Panc1 (cell line): ENCODE data around the gene TBX18. TPM values are rescaled to one million over a fixed set of nuclear protein-coding genes. Genes with fewer than 3 reads are reported as not detected.

ENCODE experiments used
- ATAC-seq: fragments of 200-7000 bp; cut with Tn5 transposase; 2 replicates; pipeline ENCODE4 v1.9.1; 2020; ENCODE audit warnings: mild to moderate bottlenecking, moderate library complexity
- BruUV-seq: library from RNA; stranded (reverse); fragments of 400-500 nt; replicated peaks from 2 replicates; lab custom pipeline; 2021; lab: Mats Ljungman, UMichigan
- CTCF ChIA-PET: fragments of 300-600 bp; sonication (Branson Sonifier 250); formaldehyde crosslinking; loops from one replicate; lab custom pipeline; 2022; ENCODE audit warnings: antibody characterized with exemption; lab: Charles Lee
- POLR2A ChIA-PET: fragments of 300-600 bp; sonication (Branson Sonifier 250); formaldehyde crosslinking; loops from one replicate; lab custom pipeline; 2022; ENCODE audit warnings: antibody characterized with exemption; lab: Charles Lee
- DNase-seq: peaks from one replicate; pipeline ENCODE4 v3.0.0-alpha.2; 2010; ENCODE audit warnings: low read depth, low spot score
- H3K27ac ChIP-seq: 2 replicates; pipeline ENCODE4 v1.5.1; 2011; ENCODE audit warnings: mild to moderate bottlenecking, low read length, inconsistent platforms
- H3K27me3 ChIP-seq: fragments of 200-500 bp; sonication (Bioruptor generic); 2 replicates; pipeline ENCODE4 v1.6.0; 2014; ENCODE audit warnings: low read length, inconsistent platforms; ENCODE audit not compliant: control insufficient read depth, insufficient read depth
- H3K36me3 ChIP-seq: fragments of 200-500 bp; sonication (Bioruptor generic); 2 replicates; pipeline ENCODE4 v1.5.1; 2014; ENCODE audit warnings: inconsistent platforms, mild to moderate bottlenecking, low read length, moderate library complexity; ENCODE audit not compliant: control insufficient read depth, insufficient read depth
- H3K4me1 ChIP-seq: 2 replicates; pipeline ENCODE4 v1.5.1; 2011; ENCODE audit warnings: inconsistent platforms, mild to moderate bottlenecking, low read length, moderate library complexity; ENCODE audit not compliant: control insufficient read depth, insufficient read depth
- H3K4me3 ChIP-seq, 2 experiments: 2 replicates each; pipeline ENCODE4 v1.5.1; 2011 to 2012; ENCODE audit warnings: low read depth in 2 of 2, low read length in 2 of 2, mild to moderate bottlenecking in 2 of 2, inconsistent platforms in 1 of 2, moderate library complexity in 1 of 2
- H3K9me3 ChIP-seq: fragments of 200-500 bp; sonication (Bioruptor generic); 2 replicates; pipeline ENCODE4 v1.5.1; 2014; ENCODE audit warnings: low read depth, mild to moderate bottlenecking, inconsistent platforms, low read length, moderate library complexity; ENCODE audit not compliant: control insufficient read depth, insufficient read depth
- CTCF ChIP-seq: fragments of 450-650 bp; IDR thresholded peaks from 2 replicates; pipeline ENCODE4 v1.5.1; 2017; ENCODE audit warnings: mild to moderate bottlenecking
- POLR2AphosphoS5 ChIP-seq: IDR thresholded peaks from 2 replicates; pipeline ENCODE4 v1.6.1; 2012; ENCODE audit warnings: mild to moderate bottlenecking, low read depth, low read length, moderate library complexity
- REST ChIP-seq, 2 experiments: IDR thresholded peaks; 2 replicates each; pipeline ENCODE4 v1.6.1; 2011 to 2012; ENCODE audit warnings: low read depth in 2 of 2, control low read depth in 1 of 2, low read length in 1 of 2, mild to moderate bottlenecking in 1 of 2, moderate library complexity in 1 of 2; ENCODE audit not compliant: insufficient read depth in 1 of 2
- SIN3A ChIP-seq: IDR thresholded peaks from 2 replicates; pipeline ENCODE4 v1.6.1; 2012; ENCODE audit warnings: low read depth, mild to moderate bottlenecking, low read length, moderate library complexity, borderline replicate concordance; ENCODE audit not compliant: insufficient read depth
- TCF7L2 ChIP-seq: IDR thresholded peaks from 2 replicates; pipeline ENCODE4 v1.6.1; 2011; ENCODE audit warnings: mild to moderate bottlenecking, low read depth, low read length, inconsistent platforms
- in situ Hi-C: cut with HindIII; loops from 2 replicates; pipeline ENCODE4 v1.10.0; 2016; ENCODE audit warnings: low sequenced_read_pairs, low pct_unique_long_range_greater_than_20kb
- intact Hi-C: fragments of 100-400 bp; cut with micrococcal nuclease; formaldehyde crosslinking; loops from one replicate; pipeline ENCODE4 v1.10.0; 2022; ENCODE audit not compliant: unreplicated experiment
- total RNA-seq: library from RNA; stranded (reverse); gene quantifications from one replicate; pipeline ENCODE4 v1.2.1, GENCODE V29; 2021; ENCODE audit not compliant: unreplicated experiment

TBX18 gene
- total RNA-seq, 1 experiment from 2014 or later, result 10.1 TPM

- 0 out of 2 replicates have a peak, but pooled peaks cover 1% of the 10 kb centered on the region for H3K36me3 ChIP-seq
- no peaks in the 10 kb centered on the region for H3K27me3 ChIP-seq
- no TSS peak for BruUV-seq
- H3K4me1 ChIP-seq, result no peaks in the 10 kb centered on the region
- H3K4me3 ChIP-seq, result no peak overlapping the region
- no peak for ATAC-seq
- DNase-seq, result no peak
- in situ Hi-C loops, result no loop called here
- intact Hi-C loops, result no loop called here
- CTCF ChIA-PET, result no interaction called here
- no peaks in the 10 kb centered on the region for H3K9me3 ChIP-seq
- POLR2A ChIA-PET, result no interaction called here
- H3K27ac ChIP-seq, result no peak overlapping the region
- no peak for TF ChIP-seq TCF7L2
Measured at GRCh38 chr6:84731401-84731800, 33.0 kb downstream of the TBX18 start.

- H3K27ac ChIP-seq, result no peak overlapping the region
- DNase-seq (peak; percentile 2), ATAC-seq (0 out of 2 replicates have a peak, but pooled peaks have one; percentile 48)
- no peaks in the 10 kb centered on the region for H3K4me1 ChIP-seq
- in situ Hi-C loops, result no loop called here
- no peaks in the 10 kb centered on the region for H3K27me3 ChIP-seq
- no TSS peak for BruUV-seq
- no peaks in the 10 kb centered on the region for H3K36me3 ChIP-seq
- TF ChIP-seq CTCF (peak; percentile 43; the same call in 1 of the 2 replicates), SIN3A (no peak)
- POLR2A ChIA-PET, result no interaction called here
- no peak overlapping the region for H3K4me3 ChIP-seq
- H3K9me3 ChIP-seq, result no peaks in the 10 kb centered on the region
- CTCF ChIA-PET, result no interaction called here
- intact Hi-C loops, result no loop called here
Measured at GRCh38 chr6:84728602-84729001, 35.8 kb downstream of the TBX18 start.

- Histone ChIP-seq H3K36me3 (no peaks in the 10 kb centered on the region), H3K9me3 (no peaks in the 10 kb centered on the region), H3K27me3 (no peaks in the 10 kb centered on the region), H3K4me1 (no peaks in the 10 kb centered on the region), H3K27ac (no peak overlapping the region), H3K4me3 (no peak overlapping the region)
- no TSS peak for BruUV-seq
- no peak for DNase-seq
- in situ Hi-C loops (no loop called here), intact Hi-C loops (no loop called here)
- POLR2A ChIA-PET, result no interaction called here
- TF ChIP-seq REST (IDR thresholded peaks at IDR 0.05; ENCODE audit: insufficient read depth in 1 of 2, low read depth in 2 of 2, low read length in 1 of 2), result no peak
- no peak for TF ChIP-seq TCF7L2
- TF ChIP-seq SIN3A, result no peak
- no peak for TF ChIP-seq POLR2AphosphoS5
- no peak for TF ChIP-seq CTCF
- CTCF ChIA-PET, result no interaction called here
- no peak for ATAC-seq
Measured at GRCh38 chr6:84719152-84719551, 45.2 kb downstream of the TBX18 start.
